T-helper 1 cell (primary cell): Measurements from ENCODE around the gene ZBED4.
"Not testable (repeated sequence)": the region's sequence is repeated elsewhere in the genome, so short reads cannot be mapped to it uniquely, and the experiment has no call there.

Experiments used
- DNase-seq, 5 donors: peaks; one replicate each; pipeline ENCODE4 v3.0.0-alpha.2; 2012 to 2020

The ZBED4 gene

GRCh38 chr22:49826603-49827270 is 26.9 kb upstream of the ZBED4 start:
- peak in 2 of 5 donors; percentile 40 to 61 for DNase-seq

GRCh38 chr22:49827271-49827852 is 26.3 kb upstream of the ZBED4 start:
- peak in 1 of 5 donors; percentile 33 for DNase-seq

- DNase-seq, result peak in 2 of 5 donors; percentile 54 to 60
These were observed 25.6 kb upstream of the ZBED4 start, which contains the start of gene BRD1 for GRCh38 chr22:49827853-49828598. Gene BRD1, minus strand, starts transcription at chr22:49827873. Its CDS starts 3,556 bp downstream, at chr22:49824317.

GRCh38 chr22:49828599-49828965 is 25.1 kb upstream of the ZBED4 start:
- no peak for DNase-seq

- DNase-seq, result no peak
These were observed 24.4 kb upstream of the ZBED4 start for GRCh38 chr22:49829044-49829853.

GRCh38 chr22:49833340-49834007 is 20.2 kb upstream of the ZBED4 start:
- no peak for DNase-seq

GRCh38 chr22:49838771-49839717 is 14.6 kb upstream of the ZBED4 start:
- peak; percentile 80 to 96 (median 88) for DNase-seq

GRCh38 chr22:49845241-49845640 is 8.4 kb upstream of the ZBED4 start:
- no peak for DNase-seq

- DNase-seq, result no peak
These were observed 7.8 kb upstream of the ZBED4 start for GRCh38 chr22:49845666-49846459.

GRCh38 chr22:49847751-49848689 is 5.6 kb upstream of the ZBED4 start:
- no peak for DNase-seq

- no peak for DNase-seq
These were observed 4.9 kb upstream of the ZBED4 start for GRCh38 chr22:49848690-49849160.

GRCh38 chr22:49849161-49850020 is 4.3 kb upstream of the ZBED4 start:
- no peak for DNase-seq

GRCh38 chr22:49850021-49850911 is 3.4 kb upstream of the ZBED4 start:
- no peak for DNase-seq

GRCh38 chr22:49850959-49851802 is 2.5 kb upstream of the ZBED4 start:
- DNase-seq, result no peak

- not testable (repeated sequence) for DNase-seq
These were observed 1.1 kb upstream of the ZBED4 start for GRCh38 chr22:49852568-49852897.
